HUES64 (cell line): ENCODE results near the gene DMBT1.
"Not testable (repeated sequence)": the region's sequence is repeated elsewhere in the genome, so short reads cannot be mapped to it uniquely, and the experiment has no call there.

ENCODE experiments used
- H3K27ac ChIP-seq: 2 replicates; pipeline ENCODE4 v1.7.0; 2013; ENCODE audit warnings: low read depth, low read length, inconsistent platforms
- H3K27me3 ChIP-seq: 2 replicates; pipeline ENCODE4 v1.6.1; 2013; ENCODE audit warnings: mild to moderate bottlenecking, low read length; ENCODE audit not compliant: insufficient read depth
- H3K36me3 ChIP-seq: 2 replicates; pipeline ENCODE4 v1.6.1; 2013; ENCODE audit warnings: mild to moderate bottlenecking, low read length; ENCODE audit not compliant: insufficient read depth
- H3K4me1 ChIP-seq: 2 replicates; pipeline ENCODE4 v1.6.1; 2013; ENCODE audit warnings: mild to moderate bottlenecking, low read length, moderate library complexity; ENCODE audit not compliant: insufficient read depth
- H3K4me3 ChIP-seq: 2 replicates; pipeline ENCODE4 v1.5.1; 2013; ENCODE audit warnings: mild to moderate bottlenecking, low read length, moderate library complexity
- H3K9ac ChIP-seq: 2 replicates; pipeline ENCODE4 v1.6.1; 2013; ENCODE audit warnings: mild to moderate bottlenecking, low read depth, low read length
- H3K9me3 ChIP-seq: 2 replicates; pipeline ENCODE4 v1.6.1; 2013; ENCODE audit warnings: low read depth, low read length; ENCODE audit not compliant: insufficient read depth
- whole genome bisulfite sequencing: fragments of 150-250, 120-280 bp; methylation state at CpG from one replicate; pipeline ENCODE4 v1.1.7; 2013; ENCODE audit warnings: missing lambda C conversion rate; 5-methylcytosine and 5-hydroxymethylcytosine counted together

Gene DMBT1

GRCh38 chr10:122587098-122587760 lies 26.7 kb downstream of the DMBT1 start:
- H3K9ac ChIP-seq = no peak overlapping the region
- H3K4me3 ChIP-seq = no peak overlapping the region
- H3K4me1 ChIP-seq = no peaks in the 10 kb centered on the region
- H3K9me3 ChIP-seq = no peaks in the 10 kb centered on the region
- H3K27ac ChIP-seq = no peak overlapping the region
- WGBS = 85% methylated on average over 6 of the region's 6 CpGs
- H3K27me3 ChIP-seq = no peaks in the 10 kb centered on the region
- H3K36me3 ChIP-seq = no peaks in the 10 kb centered on the region

GRCh38 chr10:122588381-122588780 lies 27.8 kb downstream of the DMBT1 start:
- no peaks in the 10 kb centered on the region for H3K4me1 ChIP-seq
- no peak overlapping the region for H3K27ac ChIP-seq
- H3K9ac ChIP-seq = no peak overlapping the region
- H3K9me3 ChIP-seq = no peaks in the 10 kb centered on the region
- H3K27me3 ChIP-seq = no peaks in the 10 kb centered on the region
- no peak overlapping the region for H3K4me3 ChIP-seq
- H3K36me3 ChIP-seq = no peaks in the 10 kb centered on the region
- 90% methylated on average over 3 of the region's 3 CpGs for WGBS

- H3K27me3 ChIP-seq = no peaks in the 10 kb centered on the region
- WGBS = 89% methylated on average over 3 of the region's 3 CpGs
- H3K9me3 ChIP-seq = no peaks in the 10 kb centered on the region
- H3K4me1 ChIP-seq = no peaks in the 10 kb centered on the region
- no peak overlapping the region for H3K27ac ChIP-seq
- no peak overlapping the region for H3K4me3 ChIP-seq
- no peak overlapping the region for H3K9ac ChIP-seq
- H3K36me3 ChIP-seq = no peaks in the 10 kb centered on the region
Observed at GRCh38 chr10:122590153-122590552, 29.6 kb downstream of the DMBT1 start.

GRCh38 chr10:122591736-122592135 lies 31.2 kb downstream of the DMBT1 start:
- Histone ChIP-seq H3K4me1 (no peaks in the 10 kb centered on the region), H3K9ac (no peak overlapping the region), H3K4me3 (no peak overlapping the region), H3K27ac (no peak overlapping the region), H3K36me3 (no peaks in the 10 kb centered on the region), H3K27me3 (no peaks in the 10 kb centered on the region), H3K9me3 (no peaks in the 10 kb centered on the region)
- 78% methylated on average over 3 of the region's 3 CpGs for WGBS

GRCh38 chr10:122592161-122592560 lies 31.6 kb downstream of the DMBT1 start:
- 96% methylated on average over 10 of the region's 10 CpGs for WGBS
- Histone ChIP-seq H3K4me3 (no peak overlapping the region), H3K27ac (no peak overlapping the region)

GRCh38 chr10:122617476-122618270 lies 57.1 kb downstream of the DMBT1 start:
- Histone ChIP-seq H3K27me3 (no peaks in the 10 kb centered on the region), H3K9ac (no peak overlapping the region), H3K9me3 (peaks cover 2% of the 10 kb centered on the region; the same call in 1 of the 2 replicates), H3K4me3 (no peak overlapping the region), H3K36me3 (no peaks in the 10 kb centered on the region), H3K4me1 (no peaks in the 10 kb centered on the region), H3K27ac (no peak overlapping the region)
- WGBS = 86% methylated on average over 10 of the region's 10 CpGs

More at GRCh38 chr10:122592161-122592560, 31.6 kb downstream of the DMBT1 start:
- H3K4me1 ChIP-seq = no peaks in the 10 kb centered on the region
- H3K27me3 ChIP-seq = no peaks in the 10 kb centered on the region
- no peak overlapping the region for H3K9ac ChIP-seq
- no peaks in the 10 kb centered on the region for H3K36me3 ChIP-seq
- H3K9me3 ChIP-seq = no peaks in the 10 kb centered on the region

- 85% methylated on average over 5 of the region's 5 CpGs for WGBS
- Histone ChIP-seq H3K9ac (no peak overlapping the region), H3K27ac (no peak overlapping the region)
Observed at GRCh38 chr10:122618461-122619165, 58.1 kb downstream of the DMBT1 start.

GRCh38 chr10:122620961-122621360 lies 60.4 kb downstream of the DMBT1 start:
- H3K27ac ChIP-seq, H3K4me1 ChIP-seq, H3K36me3 ChIP-seq, H3K4me3 ChIP-seq, H3K9me3 ChIP-seq, H3K9ac ChIP-seq, H3K27me3 ChIP-seq: not testable (repeated sequence)
- WGBS = 96% methylated on average over 8 of the region's 8 CpGs

More at GRCh38 chr10:122618461-122619165, 58.1 kb downstream of the DMBT1 start:
- no peaks in the 10 kb centered on the region for H3K27me3 ChIP-seq
- peaks cover 7% of the 10 kb centered on the region; the same call in 1 of the 2 replicates for H3K9me3 ChIP-seq
- H3K4me1 ChIP-seq = no peaks in the 10 kb centered on the region
- H3K36me3 ChIP-seq = no peaks in the 10 kb centered on the region
- no peak overlapping the region for H3K4me3 ChIP-seq

- Histone ChIP-seq H3K36me3 (no peaks in the 10 kb centered on the region), H3K9me3 (peaks cover 7% of the 10 kb centered on the region; the same call in 1 of the 2 replicates), H3K9ac (no peak overlapping the region), H3K4me1 (no peaks in the 10 kb centered on the region), H3K4me3 (no peak overlapping the region), H3K27me3 (no peaks in the 10 kb centered on the region), H3K27ac (no peak overlapping the region)
- 96% methylated on average over 5 of the region's 5 CpGs for whole genome bisulfite sequencing
Observed at GRCh38 chr10:122624546-122624945, 64.0 kb downstream of the DMBT1 start.

GRCh38 chr10:122630526-122630925 lies 70.0 kb downstream of the DMBT1 start:
- Histone ChIP-seq H3K27ac (no peak overlapping the region), H3K27me3 (no peaks in the 10 kb centered on the region), H3K4me3 (no peak overlapping the region), H3K9me3 (no peaks in the 10 kb centered on the region; the same call in 1 of the 2 replicates), H3K4me1 (no peaks in the 10 kb centered on the region), H3K9ac (no peak overlapping the region), H3K36me3 (no peaks in the 10 kb centered on the region)
- 97% methylated on average over 5 of the region's 6 CpGs for WGBS

GRCh38 chr10:122632031-122632430 lies 71.5 kb downstream of the DMBT1 start:
- WGBS = 89% methylated on average over 5 of the region's 5 CpGs
- Histone ChIP-seq H3K36me3 (no peaks in the 10 kb centered on the region), H3K9me3 (no peaks in the 10 kb centered on the region; the same call in 1 of the 2 replicates), H3K4me3 (no peak overlapping the region), H3K9ac (no peak overlapping the region), H3K27me3 (no peaks in the 10 kb centered on the region), H3K27ac (no peak overlapping the region), H3K4me1 (no peaks in the 10 kb centered on the region)
